ENCODE results near the gene HOXB2. TPM values are rescaled to one million over a fixed set of nuclear protein-coding genes. Genes with fewer than 3 reads are reported as not detected.

HOXB2 gene
- total RNA-seq, 3 donors from 2014 or later (not counting 1 experiment from before 2014, with no cell fraction given): 21.6 to 30.5 (median 24.7) TPM

DNA sequence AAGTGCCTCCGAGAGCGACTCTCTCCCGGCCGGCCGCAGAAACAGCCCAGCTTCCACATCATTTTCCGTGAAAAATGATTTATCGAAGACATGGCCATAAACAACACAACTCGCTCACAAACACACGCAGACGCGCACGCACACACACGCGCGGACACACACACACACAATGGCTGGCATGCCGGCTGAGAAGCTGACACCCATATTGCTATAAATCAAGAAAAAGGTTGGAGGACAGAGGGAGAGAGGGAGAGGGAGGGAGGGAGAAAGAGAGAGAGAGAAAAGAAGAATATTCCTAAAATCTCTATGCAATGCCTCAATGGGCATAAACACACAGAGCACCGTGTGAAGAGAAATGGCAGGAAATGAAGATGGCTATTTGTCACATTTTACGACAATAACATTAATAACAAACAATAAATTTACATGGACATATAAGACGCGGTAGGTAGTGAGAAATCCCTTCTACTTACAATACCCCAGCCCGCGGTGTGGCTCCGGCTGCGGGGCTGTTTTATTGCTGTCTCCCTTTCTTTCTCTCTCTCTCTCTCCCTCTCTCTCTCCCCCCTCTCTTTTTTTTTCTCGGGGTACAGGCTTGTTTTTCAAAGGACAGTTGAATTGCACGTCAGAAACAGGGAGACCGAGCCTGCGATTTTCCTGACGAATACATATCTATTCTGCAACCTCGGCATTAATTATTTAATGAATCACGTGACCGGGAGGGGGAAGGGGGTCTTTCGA, 23.8 kb upstream of the HOXB2 start:
- peaks cover 13% of the 10 kb centered on the region for H3K4me1 ChIP-seq (ENCODE audit: control insufficient read depth, insufficient read depth, low read length)
- H3K27ac Mint-ChIP-seq: no peak overlapping the region
- H3K27me3 Mint-ChIP-seq (ENCODE audit: low read depth in 2 of 2): peaks cover 0 to 10% of the 10 kb centered on the region in 2 donors

DNA sequence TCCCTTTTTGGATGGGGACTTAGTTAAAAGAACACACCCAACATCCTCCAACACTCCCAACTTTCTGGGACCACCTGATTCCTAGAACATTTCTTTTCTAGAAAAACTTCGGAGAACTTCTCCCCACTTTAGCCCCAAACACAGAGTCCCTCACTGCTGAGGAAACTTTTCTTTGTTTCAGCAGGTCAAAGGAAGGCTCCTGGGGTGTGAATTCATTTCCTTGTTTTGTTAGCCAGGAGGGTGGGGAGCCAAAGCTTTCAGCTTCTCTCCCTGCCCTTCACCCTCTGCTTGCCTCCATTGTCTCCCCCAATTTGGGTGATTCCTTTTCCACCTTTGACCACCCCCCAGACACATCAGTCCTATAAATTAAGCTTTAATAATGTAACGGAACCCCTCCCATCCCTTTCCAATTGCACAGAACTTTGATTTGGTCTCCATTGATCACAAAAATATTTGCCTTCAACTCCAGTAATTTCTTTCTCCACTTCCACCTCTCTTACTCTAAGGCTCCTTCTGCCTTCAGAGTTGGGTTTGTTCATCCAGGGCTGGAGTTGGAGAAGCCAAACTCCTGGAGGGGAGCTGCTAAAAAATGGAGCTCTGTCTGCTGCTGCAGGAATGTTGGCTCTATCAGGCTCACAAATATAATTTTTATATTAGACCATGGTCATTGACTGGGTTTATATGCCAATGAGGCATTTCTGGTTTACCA, 22.9 kb upstream of the HOXB2 start:
- H3K27me3 ChIP-seq (ENCODE audit: control insufficient read depth, insufficient read depth, low read length): no peaks in the 10 kb centered on the region
- TF ChIP-seq, protein P1, sequence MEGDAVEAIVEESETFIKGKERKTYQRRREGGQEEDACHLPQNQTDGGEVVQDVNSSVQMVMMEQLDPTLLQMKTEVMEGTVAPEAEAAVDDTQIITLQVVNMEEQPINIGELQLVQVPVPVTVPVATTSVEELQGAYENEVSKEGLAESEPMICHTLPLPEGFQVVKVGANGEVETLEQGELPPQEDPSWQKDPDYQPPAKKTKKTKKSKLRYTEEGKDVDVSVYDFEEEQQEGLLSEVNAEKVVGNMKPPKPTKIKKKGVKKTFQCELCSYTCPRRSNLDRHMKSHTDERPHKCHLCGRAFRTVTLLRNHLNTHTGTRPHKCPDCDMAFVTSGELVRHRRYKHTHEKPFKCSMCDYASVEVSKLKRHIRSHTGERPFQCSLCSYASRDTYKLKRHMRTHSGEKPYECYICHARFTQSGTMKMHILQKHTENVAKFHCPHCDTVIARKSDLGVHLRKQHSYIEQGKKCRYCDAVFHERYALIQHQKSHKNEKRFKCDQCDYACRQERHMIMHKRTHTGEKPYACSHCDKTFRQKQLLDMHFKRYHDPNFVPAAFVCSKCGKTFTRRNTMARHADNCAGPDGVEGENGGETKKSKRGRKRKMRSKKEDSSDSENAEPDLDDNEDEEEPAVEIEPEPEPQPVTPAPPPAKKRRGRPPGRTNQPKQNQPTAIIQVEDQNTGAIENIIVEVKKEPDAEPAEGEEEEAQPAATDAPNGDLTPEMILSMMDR (IDR thresholded peaks at IDR 0.05): no peak
- Mint-ChIP-seq H3K27ac (no peak overlapping the region), H3K4me1 (peaks cover 4 to 14% of the 10 kb centered on the region in 2 donors), H3K9me3 (no peaks in the 10 kb centered on the region), H3K4me3 (no peak overlapping the region), H3K27me3 (ENCODE audit: low read depth in 2 of 2) (peaks cover 0 to 10% of the 10 kb centered on the region in 2 donors), H3K36me3 (no peaks in the 10 kb centered on the region)
- H3K9me3 ChIP-seq (ENCODE audit: control insufficient read depth, insufficient read depth, low read length): no peaks in the 10 kb centered on the region
- DNase-seq (no peak), ATAC-seq (no peak)
- 90% methylated on average over 2 of the region's 2 CpGs for WGBS (ENCODE audit: insufficient coverage)
- intact Hi-C loops (cut with micrococcal nuclease): no loop called here
- no peak overlapping the region for H3K27ac ChIP-seq (ENCODE audit: low read length)
- H3K4me1 ChIP-seq (ENCODE audit: control insufficient read depth, insufficient read depth, low read length): peaks cover 5% of the 10 kb centered on the region
- H3K4me3 ChIP-seq (ENCODE audit: low read length): no peak overlapping the region
- H3K36me3 ChIP-seq (ENCODE audit: control insufficient read depth, insufficient read depth, low read length): no peaks in the 10 kb centered on the region

More for the DNA sequence above, 23.8 kb upstream of the HOXB2 start:
- Histone ChIP-seq H3K36me3 (ENCODE audit: control insufficient read depth, insufficient read depth, low read length) (no peaks in the 10 kb centered on the region), H3K27ac (ENCODE audit: low read length) (no peak overlapping the region), H3K9me3 (ENCODE audit: control insufficient read depth, insufficient read depth, low read length) (no peaks in the 10 kb centered on the region), H3K4me3 (ENCODE audit: low read length) (no peak overlapping the region), H3K27me3 (ENCODE audit: control insufficient read depth, insufficient read depth, low read length) (no peaks in the 10 kb centered on the region)
- peaks cover 13 to 23% of the 10 kb centered on the region in 2 donors for H3K4me1 Mint-ChIP-seq
- H3K9me3 Mint-ChIP-seq: no peaks in the 10 kb centered on the region
- intact Hi-C loops (cut with micrococcal nuclease): no loop called here
- DNase-seq (no peak), ATAC-seq (no peak)
- TF ChIP-seq, protein P1 (IDR thresholded peaks at IDR 0.05): no peak
- no peaks in the 10 kb centered on the region for H3K36me3 Mint-ChIP-seq
- no peak overlapping the region for H3K4me3 Mint-ChIP-seq
- 40% methylated on average over 28 of the region's 33 CpGs for WGBS (ENCODE audit: insufficient coverage)

DNA sequence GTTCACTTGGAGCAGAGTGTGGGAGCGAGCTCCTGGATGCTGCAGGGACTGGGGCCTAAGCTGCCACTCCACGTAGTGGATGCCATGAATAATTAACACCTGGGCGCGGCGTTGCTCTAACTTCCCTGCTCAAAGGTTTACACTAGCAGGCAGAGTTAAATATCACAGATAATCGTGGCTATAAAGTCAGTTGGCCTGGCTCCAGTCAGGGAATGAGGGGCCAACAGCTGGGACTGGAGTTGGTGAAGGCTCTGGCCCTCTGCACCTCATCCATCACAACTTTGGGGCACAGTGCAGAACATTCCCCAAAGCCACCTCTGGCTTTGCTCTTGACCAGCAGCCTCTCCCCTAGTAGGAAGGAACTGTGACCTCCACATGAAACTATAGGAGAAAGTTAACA, 22.3 kb upstream of the HOXB2 start:
- DNase-seq (no peak), ATAC-seq (no peak)
- Histone ChIP-seq H3K27ac (ENCODE audit: low read length) (no peak overlapping the region), H3K36me3 (ENCODE audit: control insufficient read depth, insufficient read depth, low read length) (no peaks in the 10 kb centered on the region), H3K9me3 (ENCODE audit: control insufficient read depth, insufficient read depth, low read length) (no peaks in the 10 kb centered on the region), H3K4me1 (ENCODE audit: control insufficient read depth, insufficient read depth, low read length) (peaks cover 5% of the 10 kb centered on the region), H3K4me3 (ENCODE audit: low read length) (no peak overlapping the region), H3K27me3 (ENCODE audit: control insufficient read depth, insufficient read depth, low read length) (no peaks in the 10 kb centered on the region)
- no peaks in the 10 kb centered on the region for H3K9me3 Mint-ChIP-seq
- H3K36me3 Mint-ChIP-seq: no peaks in the 10 kb centered on the region
- peaks cover 2 to 16% of the 10 kb centered on the region in 2 donors for H3K4me1 Mint-ChIP-seq
- no peak overlapping the region for H3K4me3 Mint-ChIP-seq
- no peak overlapping the region for H3K27ac Mint-ChIP-seq
- intact Hi-C loops (cut with micrococcal nuclease): no loop called here
- peaks cover 0 to 10% of the 10 kb centered on the region in 2 donors for H3K27me3 Mint-ChIP-seq (ENCODE audit: low read depth in 2 of 2)
- TF ChIP-seq, protein P1 (IDR thresholded peaks at IDR 0.05): no peak
- WGBS (ENCODE audit: insufficient coverage): 74% methylated on average over 6 of the region's 6 CpGs
